Prostate gland (tissue), 2 donors: ENCODE data around the gene HOXA11. TPM values are rescaled to one million over a fixed set of nuclear protein-coding genes. Genes with fewer than 3 reads are reported as not detected.

ENCODE experiments used
- DNase-seq: peaks from one replicate; pipeline ENCODE4 v3.0.0-alpha.2; 2019; ENCODE audit warnings: low spot score
- H3K27ac ChIP-seq, 2 donors: fragments of 200-600 bp; sonication (generic); 2 replicates each; pipeline ENCODE4 v1.5.1; 2017 to 2019
- H3K27me3 ChIP-seq: fragments of 200-600 bp; sonication (generic); replicated peaks from 2 replicates; pipeline ENCODE4 v1.5.1; 2019; ENCODE audit not compliant: insufficient read depth
- H3K36me3 ChIP-seq, 2 donors: fragments of 200-600 bp; sonication (generic); 1 replicate in 1 of 2; 2 replicates in 1 of 2; pipeline versions ENCODE4 v1.5.1 to v1.8.1; 2017 to 2019
- H3K4me1 ChIP-seq: fragments of 200-600 bp; sonication (generic); replicated peaks from 2 replicates; pipeline ENCODE4 v1.5.1; 2019
- H3K4me3 ChIP-seq, 2 donors: fragments of 200-600 bp; sonication (generic); 2 replicates each; pipeline ENCODE4 v1.5.1; 2017 to 2019
- H3K9me3 ChIP-seq: fragments of 200-600 bp; sonication (generic); 2 replicates; pipeline ENCODE4 v1.5.1; 2017
- POLR2A ChIP-seq: fragments of 450-650 bp; IDR thresholded peaks from one replicate; pipeline ENCODE4 v1.6.1; 2016; ENCODE audit warnings: antibody characterized with exemption, mild to moderate bottlenecking
- POLR2AphosphoS5 ChIP-seq: sonication (generic); formaldehyde crosslinking; IDR thresholded peaks from one replicate; pipeline ENCODE4 v1.6.1; 2017; ENCODE audit warnings: antibody characterized with exemption
- WGBS: methylation state at CpG from one replicate; pipeline ENCODE4 v1.1.5; 2018; 5-methylcytosine and 5-hydroxymethylcytosine counted together
- intact Hi-C: fragments of 100-400 bp; cut with DNase I; formaldehyde crosslinking; loops from one replicate; pipeline ENCODE4 v1.14.2; 2022
- total RNA-seq, 2 donors: library from RNA; depleted of rRNA; stranded (reverse); fragments of >200 nt; gene quantifications; one replicate each; pipeline ENCODE4 v1.1.0, GENCODE V29; 2016
- TF ChIP-seq, protein P1 (sequence below), 4 experiments: fragments of 200-600 bp in 2 of 4; fragments of 450-650 bp in 2 of 4; sonication (generic) in 2 of 4; IDR thresholded peaks; 1 replicate in 3 of 4; 2 replicates in 1 of 4; pipeline ENCODE4 v1.5.1; 2016 to 2019; ENCODE audit warnings: antibody characterized with exemption in 4 of 4, mild to moderate bottlenecking in 2 of 4, moderate library complexity in 2 of 4

The HOXA11 gene
- total RNA-seq, 2 donors from 2014 or later: 8.5 to 9.8 TPM

DNA sequence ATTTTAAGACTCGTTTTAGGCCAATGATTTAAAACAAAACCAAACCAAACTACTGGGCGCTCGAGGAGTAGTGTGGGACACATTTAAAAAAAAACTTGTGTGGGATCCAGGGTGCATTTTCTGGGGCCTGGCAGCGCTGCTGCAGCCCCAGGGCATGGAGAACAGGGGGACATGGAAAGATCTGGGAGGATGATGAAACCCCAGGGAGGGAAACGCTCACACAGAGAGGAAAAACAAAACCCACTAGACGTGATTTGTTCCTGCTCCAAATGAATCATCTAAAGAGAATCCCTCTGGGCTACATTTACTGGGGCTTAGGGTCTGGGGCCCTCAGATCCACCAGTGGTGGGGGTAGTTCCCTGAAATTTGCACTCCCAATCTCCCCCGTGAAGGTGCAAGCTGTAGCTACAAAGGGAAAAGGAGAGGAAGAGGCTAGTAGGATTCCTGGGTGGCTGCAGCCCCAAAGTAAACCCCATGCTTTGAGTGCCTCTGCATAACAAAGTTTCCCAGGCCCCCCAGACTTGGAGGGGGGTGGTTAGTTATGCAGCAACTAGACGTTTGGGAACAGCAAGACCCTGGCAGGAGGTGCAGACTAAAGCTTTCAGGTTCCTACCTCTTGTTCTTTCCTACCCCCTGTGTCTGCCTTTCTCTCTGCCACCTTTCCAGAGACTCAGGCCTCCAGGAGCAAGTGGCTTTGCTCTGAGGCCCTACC is 29.4 kb upstream of the HOXA11 start:
- Histone ChIP-seq H3K27ac (peak overlapping the region in 1 of 2 donors; percentile 36), H3K4me3 (no peak overlapping the region), H3K9me3 (no peaks in the 10 kb centered on the region), H3K27me3 (no peaks in the 10 kb centered on the region), H3K36me3 (no peaks in the 10 kb centered on the region), H3K4me1 (peaks cover 4% of the 10 kb centered on the region)
- no peak for TF ChIP-seq POLR2AphosphoS5
- TF ChIP-seq POLR2A: no peak
- TF ChIP-seq, protein P1, sequence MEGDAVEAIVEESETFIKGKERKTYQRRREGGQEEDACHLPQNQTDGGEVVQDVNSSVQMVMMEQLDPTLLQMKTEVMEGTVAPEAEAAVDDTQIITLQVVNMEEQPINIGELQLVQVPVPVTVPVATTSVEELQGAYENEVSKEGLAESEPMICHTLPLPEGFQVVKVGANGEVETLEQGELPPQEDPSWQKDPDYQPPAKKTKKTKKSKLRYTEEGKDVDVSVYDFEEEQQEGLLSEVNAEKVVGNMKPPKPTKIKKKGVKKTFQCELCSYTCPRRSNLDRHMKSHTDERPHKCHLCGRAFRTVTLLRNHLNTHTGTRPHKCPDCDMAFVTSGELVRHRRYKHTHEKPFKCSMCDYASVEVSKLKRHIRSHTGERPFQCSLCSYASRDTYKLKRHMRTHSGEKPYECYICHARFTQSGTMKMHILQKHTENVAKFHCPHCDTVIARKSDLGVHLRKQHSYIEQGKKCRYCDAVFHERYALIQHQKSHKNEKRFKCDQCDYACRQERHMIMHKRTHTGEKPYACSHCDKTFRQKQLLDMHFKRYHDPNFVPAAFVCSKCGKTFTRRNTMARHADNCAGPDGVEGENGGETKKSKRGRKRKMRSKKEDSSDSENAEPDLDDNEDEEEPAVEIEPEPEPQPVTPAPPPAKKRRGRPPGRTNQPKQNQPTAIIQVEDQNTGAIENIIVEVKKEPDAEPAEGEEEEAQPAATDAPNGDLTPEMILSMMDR (IDR thresholded peaks at IDR 0.05): no peak
- no peak for DNase-seq
- intact Hi-C loops: loop anchor here (5.0 kb wide), 2 partner anchors 363 to 448 kb away; partner anchors contain the start of gene HIBADH
- 72% methylated on average over 8 of the region's 8 CpGs for WGBS

DNA sequence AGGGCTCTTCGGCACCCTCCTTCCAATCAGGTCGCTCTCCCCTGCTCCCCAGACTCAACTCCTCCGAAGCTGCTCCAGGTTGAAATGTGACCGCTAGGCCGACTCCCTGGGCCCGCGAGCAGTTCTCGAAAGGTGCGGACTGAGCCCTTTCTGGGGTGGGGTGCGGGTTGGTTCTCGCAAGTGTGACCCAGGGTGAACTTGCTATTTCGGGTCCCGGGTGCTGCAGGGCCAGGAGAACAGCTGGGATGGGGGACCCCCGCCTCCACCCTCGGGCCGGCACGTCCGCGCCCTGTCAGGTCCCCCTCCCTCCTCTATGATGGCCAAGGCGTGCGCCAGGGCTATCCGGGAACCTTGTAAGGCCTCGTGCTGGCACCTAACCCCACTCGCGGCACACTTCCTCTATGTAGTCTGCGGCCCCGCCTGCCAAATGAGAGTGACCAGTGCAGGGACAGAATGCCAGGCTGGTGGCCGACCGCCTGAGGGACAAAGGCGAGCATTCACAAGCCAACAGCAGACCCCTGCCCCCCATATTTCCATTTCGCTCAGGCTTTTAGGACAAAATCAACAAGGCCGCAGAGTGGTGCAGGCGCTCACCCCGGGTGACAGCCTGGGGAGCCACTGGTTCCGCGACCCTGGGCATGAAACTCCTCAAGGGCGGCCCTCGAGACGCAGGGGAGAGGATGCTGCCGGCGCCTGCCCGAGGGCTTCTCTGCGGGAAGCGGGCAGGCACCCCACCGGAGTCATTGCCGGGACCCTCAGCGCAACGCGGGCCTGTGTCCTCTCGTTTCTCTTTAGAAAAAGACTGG is 28.6 kb upstream of the HOXA11 start:
- Histone ChIP-seq H3K27me3 (no peaks in the 10 kb centered on the region), H3K36me3 (no peaks in the 10 kb centered on the region), H3K9me3 (no peaks in the 10 kb centered on the region), H3K27ac (peak overlapping the region in 1 of 2 donors; percentile 36), H3K4me1 (peaks cover 5% of the 10 kb centered on the region), H3K4me3 (no peak overlapping the region)
- TF ChIP-seq POLR2A: no peak
- TF ChIP-seq, protein P1 (IDR thresholded peaks at IDR 0.05): no peak
- TF ChIP-seq POLR2AphosphoS5: no peak
- intact Hi-C loops: loop anchor here (5.0 kb wide), 2 partner anchors 364 to 449 kb away; partner anchors contain the start of gene HIBADH
- no peak for DNase-seq
- 87% methylated on average over 50 of the region's 50 CpGs for WGBS

DNA sequence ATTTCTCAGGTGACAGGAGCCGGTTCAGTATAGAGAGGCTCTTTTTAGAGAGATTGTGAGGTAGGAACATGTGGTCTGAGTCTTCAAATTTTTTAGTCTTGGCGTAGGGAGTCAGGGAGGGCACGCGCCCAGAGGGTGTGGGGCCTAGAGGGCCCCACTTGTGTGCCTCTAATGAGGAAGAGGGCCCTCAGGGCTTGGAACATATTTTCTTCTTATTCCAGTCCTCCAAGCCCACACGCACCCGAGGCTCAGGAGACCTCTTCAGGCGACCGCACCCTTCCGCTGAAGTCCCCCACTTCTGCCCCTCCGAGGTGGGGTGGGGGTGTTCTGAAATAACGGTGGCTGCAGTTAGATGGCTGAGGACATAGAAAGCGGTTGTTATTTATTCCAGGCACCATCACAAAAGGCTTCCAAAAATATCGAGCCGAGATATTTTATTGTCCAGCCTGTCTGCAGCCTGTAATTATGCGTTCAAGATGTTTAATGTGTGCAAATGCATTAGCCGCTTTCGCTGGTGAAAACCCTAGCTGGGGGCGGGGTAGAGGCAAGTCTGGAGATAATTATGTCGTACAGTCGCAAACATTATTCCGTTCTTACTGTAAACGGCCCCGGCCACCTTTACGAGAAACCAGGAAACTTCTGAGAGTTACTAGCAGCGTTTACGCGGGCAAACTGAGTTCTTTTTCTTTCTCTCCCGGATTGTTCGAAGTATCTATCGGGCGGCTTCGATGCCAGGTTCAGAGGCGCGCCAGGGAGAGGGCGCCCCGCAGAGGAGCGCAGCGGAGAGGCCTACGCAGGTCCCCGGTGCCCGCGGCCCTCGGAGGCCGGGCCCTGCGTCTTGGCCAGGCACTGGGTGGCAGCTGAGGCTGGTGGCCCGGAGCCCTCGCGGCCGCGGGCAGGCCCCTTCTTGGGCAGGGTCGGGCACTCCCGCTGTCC is 27.7 kb upstream of the HOXA11 start:
- no peaks in the 10 kb centered on the region for H3K27me3 ChIP-seq
- H3K4me3 ChIP-seq: no peak overlapping the region

DNA sequence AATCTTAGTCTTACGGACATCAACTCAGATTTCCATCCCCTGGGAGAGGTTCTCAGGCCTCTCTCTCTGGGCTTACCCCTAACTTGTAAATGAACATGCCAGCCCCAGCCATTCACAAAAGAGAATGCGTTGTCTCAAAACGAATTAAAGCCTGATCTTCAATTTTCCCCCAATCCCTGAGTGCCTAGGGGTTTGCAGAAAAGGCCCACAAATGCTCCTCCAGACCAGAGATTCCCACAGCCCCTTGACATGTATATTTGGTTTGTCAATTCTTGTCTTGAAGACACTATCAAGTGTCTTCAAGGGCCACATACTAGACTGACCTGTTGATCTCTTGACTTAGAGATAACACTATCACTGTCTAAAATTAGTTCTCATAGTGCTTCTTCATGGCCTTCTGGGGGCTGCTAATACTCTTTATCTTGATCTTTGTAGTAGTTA is 26.8 kb upstream of the HOXA11 start:
- intact Hi-C loops: loop anchor here (2.0 to 5.0 kb wide), 3 partner anchors 366 to 561 kb away; partner anchors contain the start of gene HIBADH
- WGBS: 84% methylated on average over 3 of the region's 3 CpGs
- H3K4me3 ChIP-seq: no peak overlapping the region
- H3K4me1 ChIP-seq: peaks cover 8% of the 10 kb centered on the region
- H3K36me3 ChIP-seq: no peaks in the 10 kb centered on the region
- TF ChIP-seq POLR2AphosphoS5: no peak
- TF ChIP-seq, protein P1 (IDR thresholded peaks at IDR 0.05): no peak
- TF ChIP-seq POLR2A: no peak
- H3K27me3 ChIP-seq: no peaks in the 10 kb centered on the region
- no peak overlapping the region for H3K27ac ChIP-seq
- no peak for DNase-seq
- H3K9me3 ChIP-seq: no peaks in the 10 kb centered on the region

More for the DNA sequence above, 27.7 kb upstream of the HOXA11 start:
- H3K9me3 ChIP-seq: no peaks in the 10 kb centered on the region
- no peak for DNase-seq
- H3K4me1 ChIP-seq: peaks cover 8% of the 10 kb centered on the region
- peak overlapping the region in 1 of 2 donors; percentile 36 for H3K27ac ChIP-seq
- H3K36me3 ChIP-seq: no peaks in the 10 kb centered on the region
- WGBS: 64% methylated on average over 49 of the region's 52 CpGs
- intact Hi-C loops: loop anchor here (5.0 kb wide), 2 partner anchors 365 to 450 kb away; partner anchors contain the start of gene HIBADH
- TF ChIP-seq, protein P1 (IDR thresholded peaks at IDR 0.05): no peak
- no peak for TF ChIP-seq POLR2AphosphoS5
- TF ChIP-seq POLR2A: no peak
